Brain microvascular endothelial cell (primary cell): Measurements from ENCODE around the gene ANKRD24.

Source experiments
- DNase-seq: peaks from one replicate; pipeline ENCODE4 v3.0.0-alpha.2; 2020
- H3K27ac ChIP-seq: fragments of 250-450 bp; sonication (Bioruptor Pico); 2 replicates; pipeline ENCODE4 v1.5.1; 2020; ENCODE audit warnings: mild to moderate bottlenecking, moderate library complexity
- H3K27me3 ChIP-seq: fragments of 250-450 bp; sonication (Bioruptor Pico); replicated peaks from 2 replicates; pipeline ENCODE4 v1.5.1; 2020; ENCODE audit warnings: mild to moderate bottlenecking
- H3K36me3 ChIP-seq: fragments of 250-450 bp; sonication (Bioruptor Pico); replicated peaks from 2 replicates; pipeline ENCODE4 v1.5.1; 2020; ENCODE audit warnings: mild to moderate bottlenecking
- H3K4me3 ChIP-seq: 2 replicates; pipeline ENCODE4 v1.5.1; 2011; ENCODE audit warnings: low read depth, mild to moderate bottlenecking, control low read depth, low read length, moderate library complexity
- CTCF ChIP-seq: IDR thresholded peaks from 2 replicates; pipeline ENCODE4 v1.5.1; 2011; ENCODE audit warnings: low read depth, mild to moderate bottlenecking, moderate library complexity, low read length, control low read depth, inconsistent platforms; ENCODE audit errors: missing control alignments
- in situ Hi-C: cut with HindIII; loops from 2 replicates; pipeline ENCODE4 v1.10.0; 2017; ENCODE audit warnings: low sequenced_read_pairs, low pct_ligation_motif_present

ANKRD24 gene

DNA sequence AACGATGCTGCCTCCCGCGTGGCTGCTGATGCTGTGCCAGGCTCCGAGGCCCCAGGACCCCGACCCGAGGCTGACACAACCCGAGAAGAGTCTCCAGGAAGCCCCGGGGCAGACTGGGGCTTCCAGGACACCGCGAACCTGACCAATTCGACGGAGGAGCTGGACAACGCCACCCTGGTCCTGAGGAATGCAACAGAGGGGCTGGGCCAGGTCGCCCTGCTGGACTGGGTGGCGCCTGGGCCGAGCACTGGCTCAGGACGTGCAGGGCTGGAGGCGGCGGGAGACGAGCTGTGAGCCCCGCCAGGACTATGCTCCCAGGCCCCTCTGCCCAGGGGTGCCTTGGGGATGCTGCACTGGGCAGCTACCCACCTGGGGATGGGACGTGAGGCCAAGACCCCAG, 10.8 kb upstream of the ANKRD24 start:
- Histone ChIP-seq H3K27me3 (peaks cover 3% of the 10 kb centered on the region), H3K4me3 (no peak overlapping the region)
- in situ Hi-C loops = no loop called here

DNA sequence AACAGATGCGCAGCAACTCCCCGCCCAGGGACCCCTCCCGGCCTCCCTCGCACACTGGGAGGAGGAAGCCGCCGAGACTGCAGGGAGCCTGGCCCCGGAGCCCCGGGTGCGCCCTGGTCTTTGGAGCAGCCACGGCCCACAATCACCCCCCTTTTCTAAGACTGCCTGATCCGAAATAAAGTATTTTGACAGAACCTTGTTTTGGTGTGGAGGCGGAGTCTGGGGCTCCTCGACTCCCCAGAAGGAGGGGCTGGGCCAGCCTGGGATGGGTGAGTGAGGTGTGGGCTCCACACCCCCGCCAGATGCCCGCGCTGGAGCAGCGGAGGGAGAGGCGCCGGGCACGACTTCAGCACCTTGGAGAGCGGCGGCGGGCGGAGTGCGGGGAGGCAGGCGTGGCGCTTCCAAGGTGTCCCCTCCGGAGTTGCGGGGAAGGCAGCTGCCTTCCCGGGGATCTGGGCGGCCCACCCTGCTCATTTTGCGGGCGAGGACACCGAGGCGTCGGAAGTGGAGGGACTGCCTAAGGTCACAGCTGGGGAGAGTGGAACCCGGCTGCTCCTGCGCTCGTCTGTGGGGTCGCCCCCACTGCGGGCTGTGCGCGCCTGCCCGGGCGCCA, 9.5 kb upstream of the ANKRD24 start:
- TF ChIP-seq CTCF = no peak
- H3K36me3 ChIP-seq = peaks cover 3% of the 10 kb centered on the region
- no peak overlapping the region for H3K4me3 ChIP-seq
- in situ Hi-C loops = no loop called here
- peak; percentile 7 for DNase-seq
- peaks cover 3% of the 10 kb centered on the region for H3K27me3 ChIP-seq
- no peak overlapping the region for H3K27ac ChIP-seq

More for the DNA sequence above, 10.8 kb upstream of the ANKRD24 start:
- no peak for DNase-seq
- TF ChIP-seq CTCF = no peak
- H3K27ac ChIP-seq = no peak overlapping the region
- peaks cover 3% of the 10 kb centered on the region for H3K36me3 ChIP-seq

DNA sequence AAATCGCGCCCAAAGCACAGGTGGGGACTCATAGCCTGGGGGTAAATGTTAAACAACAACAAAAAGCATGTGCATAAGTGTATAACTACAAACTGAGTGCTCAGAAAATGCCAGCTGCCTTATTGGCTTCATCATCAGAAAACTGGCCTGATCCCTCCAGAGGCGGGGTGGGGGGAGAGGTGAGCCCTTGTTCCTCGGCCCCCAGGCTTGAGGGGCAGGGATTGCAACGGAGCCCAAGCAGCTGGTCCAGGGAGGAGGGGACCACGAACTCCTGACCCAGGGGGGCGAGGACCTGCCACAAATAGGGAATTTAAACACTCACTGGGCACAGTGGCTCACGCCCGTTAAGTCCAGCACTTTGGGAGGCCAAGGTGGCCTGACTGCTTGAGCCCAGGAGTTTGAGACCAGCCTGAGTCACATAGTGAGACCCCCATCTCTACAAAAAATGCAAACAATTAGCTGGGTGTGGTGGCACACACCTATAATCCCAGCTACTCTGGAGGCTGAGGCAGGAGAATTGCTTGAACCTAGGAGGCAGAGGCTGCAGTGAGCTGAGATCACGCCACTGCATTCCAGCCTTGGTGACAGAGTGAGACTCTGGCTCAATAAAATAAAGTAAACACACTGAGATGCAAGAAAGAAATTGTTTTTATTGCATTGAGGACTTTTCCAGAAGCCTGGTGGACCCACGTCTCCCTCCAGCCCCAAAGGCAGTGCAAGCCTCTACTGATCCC, 8.8 kb upstream of the ANKRD24 start:
- no peak overlapping the region for H3K4me3 ChIP-seq
- peaks cover 3% of the 10 kb centered on the region for H3K36me3 ChIP-seq
- no peak overlapping the region for H3K27ac ChIP-seq
- DNase-seq = no peak
- in situ Hi-C loops = no loop called here
- peaks cover 3% of the 10 kb centered on the region for H3K27me3 ChIP-seq
- no peak for TF ChIP-seq CTCF

DNA sequence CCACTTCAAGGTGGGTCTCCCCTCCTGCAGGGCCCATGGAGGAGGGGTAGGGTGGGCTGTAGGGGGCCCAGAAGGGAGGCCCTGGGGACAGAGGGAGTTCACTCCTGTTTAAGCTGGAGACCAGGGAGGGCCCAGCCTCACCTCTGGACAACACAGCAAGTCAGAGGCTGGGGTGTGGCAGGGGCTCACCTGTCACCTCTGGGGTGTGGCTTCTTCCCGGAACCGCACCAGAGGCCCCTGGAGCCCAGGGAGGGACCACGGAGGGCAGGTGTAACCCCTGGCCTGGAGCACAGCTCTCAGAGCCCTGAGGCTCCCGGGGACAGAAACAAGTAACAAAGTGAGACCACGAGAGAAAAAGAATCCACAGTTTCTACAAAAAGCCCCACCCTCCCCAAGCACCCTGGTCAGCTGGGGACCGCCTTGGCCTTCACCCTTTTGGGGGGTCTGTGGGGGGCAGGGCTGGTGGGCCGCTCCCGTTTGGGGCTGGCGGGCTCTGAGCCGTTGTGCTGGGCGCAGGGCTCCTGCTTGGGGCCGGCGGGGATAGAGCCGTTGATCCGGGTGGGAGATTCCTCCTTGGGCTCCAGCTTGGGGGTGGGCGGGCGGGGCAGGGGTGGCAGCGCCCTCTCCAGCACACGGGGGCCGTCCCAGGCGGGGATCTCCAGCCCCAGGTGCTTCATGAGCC, 8.1 kb upstream of the ANKRD24 start:
- no peak for DNase-seq
- Histone ChIP-seq H3K27me3 (peaks cover 3% of the 10 kb centered on the region), H3K27ac (no peak overlapping the region), H3K36me3 (peaks cover 6% of the 10 kb centered on the region), H3K4me3 (no peak overlapping the region)
- TF ChIP-seq CTCF = no peak
- in situ Hi-C loops = no loop called here

DNA sequence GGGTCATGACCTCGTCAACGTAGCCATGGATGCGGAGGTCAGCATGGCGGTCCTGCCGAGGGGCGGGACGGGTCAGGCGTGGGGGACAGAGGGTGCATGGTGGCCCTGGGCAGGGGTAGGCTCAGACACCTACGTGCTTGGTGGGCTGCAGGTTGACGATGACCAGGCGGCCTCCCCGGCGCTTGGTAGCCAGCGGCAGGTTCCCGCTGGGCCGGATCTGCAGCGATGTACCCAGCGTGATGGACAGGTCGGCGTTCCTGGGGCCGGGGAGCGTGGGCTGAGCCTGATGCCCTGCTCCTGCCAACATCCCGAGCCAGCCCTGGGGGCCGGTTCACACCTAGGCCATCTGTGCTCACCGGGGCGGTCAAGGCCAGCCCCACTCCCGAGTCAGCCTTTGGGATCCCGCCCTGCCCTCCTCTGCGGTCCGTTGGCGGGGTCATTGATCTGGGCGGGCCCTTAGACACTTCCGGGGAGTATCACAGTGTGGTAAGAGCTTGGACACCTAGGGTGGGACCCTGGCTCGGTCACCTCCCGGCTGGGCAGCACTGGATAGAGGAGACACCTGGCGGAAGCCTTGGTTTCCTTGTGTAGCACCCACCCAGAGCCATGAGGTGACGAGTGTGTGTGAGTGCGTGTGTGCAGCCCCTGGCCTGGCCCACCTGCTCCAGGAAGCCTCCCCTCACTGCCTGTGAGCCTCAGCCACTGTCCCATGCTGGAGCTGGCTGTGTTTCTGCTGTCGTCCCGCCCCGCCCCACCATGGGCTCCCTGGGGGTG, 7.4 kb upstream of the ANKRD24 start:
- in situ Hi-C loops = no loop called here
- H3K27ac ChIP-seq = no peak overlapping the region
- H3K36me3 ChIP-seq = peaks cover 11% of the 10 kb centered on the region
- no peak overlapping the region for H3K4me3 ChIP-seq
- DNase-seq = no peak
- no peak for TF ChIP-seq CTCF
- peaks cover 3% of the 10 kb centered on the region for H3K27me3 ChIP-seq
